ENCODE measurements around the gene GPX1.
"Not testable (repeated sequence)": the region's sequence is repeated elsewhere in the genome, so short reads cannot be mapped to it uniquely, and the experiment has no call there.

The GPX1 gene

GRCh38 chr3:49357443-49358216, 523 bp downstream of the GPX1 start:
- 6 to 9% methylated on average over 32 to 52 of the region's 63 CpGs for WGBS, 2 experiments (ENCODE audit: insufficient coverage in 2 of 2)
- H3K9me3 ChIP-seq (ENCODE audit: control insufficient read depth, low read length), result not testable (repeated sequence)
- H3K4me3 ChIP-seq (ENCODE audit: extremely low read depth, insufficient read depth, low read length, poor library complexity, severe bottlenecking), result peak overlapping the region; percentile 66
- H3K27ac ChIP-seq (ENCODE audit: low read depth, low read length, severe bottlenecking), result peak overlapping the region; percentile 92
- H3K36me3 ChIP-seq (ENCODE audit: control insufficient read depth, insufficient read depth, low read length), result peaks cover 66% of the 10 kb centered on the region
- peaks cover 19% of the 10 kb centered on the region for H3K4me1 ChIP-seq (ENCODE audit: control insufficient read depth, insufficient read depth, low read length, poor library complexity, severe bottlenecking)

GRCh38 chr3:49357095-49357442, 1.1 kb downstream of the GPX1 start:
- H3K9me3 ChIP-seq (ENCODE audit: control insufficient read depth, low read length); H3K27ac ChIP-seq (ENCODE audit: low read depth, low read length, severe bottlenecking): not testable (repeated sequence)
- Histone ChIP-seq H3K36me3 (ENCODE audit: control insufficient read depth, insufficient read depth, low read length) (peaks cover 61% of the 10 kb centered on the region), H3K4me3 (ENCODE audit: extremely low read depth, insufficient read depth, low read length, poor library complexity, severe bottlenecking) (peak overlapping the region; percentile 66), H3K4me1 (ENCODE audit: control insufficient read depth, insufficient read depth, low read length, poor library complexity, severe bottlenecking) (peaks cover 24% of the 10 kb centered on the region)
- WGBS, 2 experiments (ENCODE audit: insufficient coverage in 2 of 2), result 100% methylated on average over 2 of the region's 10 CpGs; no CpG with 5 or more reads in 1 of the 2 experiments

- WGBS, 2 experiments (ENCODE audit: insufficient coverage in 2 of 2), result 93 to 94% methylated on average over 4 of the region's 5 CpGs
- peak overlapping the region; percentile 10 for H3K27ac ChIP-seq (ENCODE audit: low read depth, low read length, severe bottlenecking)
These were observed 5.2 kb downstream of the GPX1 start for GRCh38 chr3:49352890-49353421.

GRCh38 chr3:49352281-49352680, 5.9 kb downstream of the GPX1 start:
- 90 to 94% methylated on average over 1 to 2 of the region's 2 CpGs for WGBS, 2 experiments (ENCODE audit: insufficient coverage in 2 of 2)
- peaks cover 13% of the 10 kb centered on the region for H3K4me1 ChIP-seq (ENCODE audit: control insufficient read depth, insufficient read depth, low read length, poor library complexity, severe bottlenecking)
- H3K9me3 ChIP-seq (ENCODE audit: control insufficient read depth, low read length), result no peaks in the 10 kb centered on the region
- peak overlapping the region; percentile 49 for H3K27ac ChIP-seq (ENCODE audit: low read depth, low read length, severe bottlenecking)
- no peak overlapping the region for H3K4me3 ChIP-seq (ENCODE audit: extremely low read depth, insufficient read depth, low read length, poor library complexity, severe bottlenecking)
- peaks cover 27% of the 10 kb centered on the region for H3K36me3 ChIP-seq (ENCODE audit: control insufficient read depth, insufficient read depth, low read length)

More at GRCh38 chr3:49352890-49353421, 5.2 kb downstream of the GPX1 start:
- Histone ChIP-seq H3K36me3 (ENCODE audit: control insufficient read depth, insufficient read depth, low read length) (peaks cover 30% of the 10 kb centered on the region), H3K4me1 (ENCODE audit: control insufficient read depth, insufficient read depth, low read length, poor library complexity, severe bottlenecking) (peaks cover 13% of the 10 kb centered on the region), H3K9me3 (ENCODE audit: control insufficient read depth, low read length) (no peaks in the 10 kb centered on the region), H3K4me3 (ENCODE audit: extremely low read depth, insufficient read depth, low read length, poor library complexity, severe bottlenecking) (no peak overlapping the region)

- H3K9me3 ChIP-seq (ENCODE audit: control insufficient read depth, low read length), result no peaks in the 10 kb centered on the region
- peaks cover 20% of the 10 kb centered on the region for H3K36me3 ChIP-seq (ENCODE audit: control insufficient read depth, insufficient read depth, low read length)
- no peak overlapping the region for H3K4me3 ChIP-seq (ENCODE audit: extremely low read depth, insufficient read depth, low read length, poor library complexity, severe bottlenecking)
- H3K4me1 ChIP-seq (ENCODE audit: control insufficient read depth, insufficient read depth, low read length, poor library complexity, severe bottlenecking), result peaks cover 13% of the 10 kb centered on the region
- 100% methylated on average over 1 of the region's 1 CpG for WGBS, 2 experiments (ENCODE audit: insufficient coverage in 2 of 2)
- peak overlapping the region; percentile 49 for H3K27ac ChIP-seq (ENCODE audit: low read depth, low read length, severe bottlenecking)
These were observed 6.6 kb downstream of the GPX1 start for GRCh38 chr3:49351521-49352011.

GRCh38 chr3:49349348-49350114, 8.6 kb downstream of the GPX1 start:
- peak overlapping the region; percentile 23 for H3K27ac ChIP-seq (ENCODE audit: low read depth, low read length, severe bottlenecking)
- no peak overlapping the region for H3K4me3 ChIP-seq (ENCODE audit: extremely low read depth, insufficient read depth, low read length, poor library complexity, severe bottlenecking)
- peaks cover under 1% of the 10 kb centered on the region for H3K36me3 ChIP-seq (ENCODE audit: control insufficient read depth, insufficient read depth, low read length)
- WGBS, 2 experiments (ENCODE audit: insufficient coverage in 2 of 2), result 79 to 83% methylated on average over 2 to 3 of the region's 3 CpGs
- no peaks in the 10 kb centered on the region for H3K9me3 ChIP-seq (ENCODE audit: control insufficient read depth, low read length)
- H3K4me1 ChIP-seq (ENCODE audit: control insufficient read depth, insufficient read depth, low read length, poor library complexity, severe bottlenecking), result peaks cover 20% of the 10 kb centered on the region

GRCh38 chr3:49348361-49348760, 9.8 kb downstream of the GPX1 start:
- H3K36me3 ChIP-seq (ENCODE audit: control insufficient read depth, insufficient read depth, low read length); H3K4me3 ChIP-seq (ENCODE audit: extremely low read depth, insufficient read depth, low read length, poor library complexity, severe bottlenecking); H3K9me3 ChIP-seq (ENCODE audit: control insufficient read depth, low read length); H3K27ac ChIP-seq (ENCODE audit: low read depth, low read length, severe bottlenecking): not testable (repeated sequence)
- H3K4me1 ChIP-seq (ENCODE audit: control insufficient read depth, insufficient read depth, low read length, poor library complexity, severe bottlenecking), result peaks cover 20% of the 10 kb centered on the region
- 72 to 78% methylated on average over 1 to 4 of the region's 12 CpGs for WGBS, 2 experiments (ENCODE audit: insufficient coverage in 2 of 2)

GRCh38 chr3:49346797-49347251, 11.3 kb downstream of the GPX1 start:
- Histone ChIP-seq H3K9me3 (ENCODE audit: control insufficient read depth, low read length) (no peaks in the 10 kb centered on the region), H3K4me3 (ENCODE audit: extremely low read depth, insufficient read depth, low read length, poor library complexity, severe bottlenecking) (no peak overlapping the region), H3K4me1 (ENCODE audit: control insufficient read depth, insufficient read depth, low read length, poor library complexity, severe bottlenecking) (peaks cover 13% of the 10 kb centered on the region), H3K36me3 (ENCODE audit: control insufficient read depth, insufficient read depth, low read length) (no peaks in the 10 kb centered on the region), H3K27ac (ENCODE audit: low read depth, low read length, severe bottlenecking) (no peak overlapping the region)
- WGBS, 2 experiments (ENCODE audit: insufficient coverage in 2 of 2), result 94 to 100% methylated on average over 3 to 4 of the region's 6 CpGs

GRCh38 chr3:49343163-49343562, 15.0 kb downstream of the GPX1 start:
- H3K27ac ChIP-seq (ENCODE audit: low read depth, low read length, severe bottlenecking), result no peak overlapping the region
- no peaks in the 10 kb centered on the region for H3K36me3 ChIP-seq (ENCODE audit: control insufficient read depth, insufficient read depth, low read length)
- no peaks in the 10 kb centered on the region for H3K9me3 ChIP-seq (ENCODE audit: control insufficient read depth, low read length)
- H3K4me1 ChIP-seq (ENCODE audit: control insufficient read depth, insufficient read depth, low read length, poor library complexity, severe bottlenecking), result peaks cover 13% of the 10 kb centered on the region
- 94 to 100% methylated on average over 2 to 3 of the region's 3 CpGs for WGBS, 2 experiments (ENCODE audit: insufficient coverage in 2 of 2)
- H3K4me3 ChIP-seq (ENCODE audit: extremely low read depth, insufficient read depth, low read length, poor library complexity, severe bottlenecking), result no peak overlapping the region

GRCh38 chr3:49341996-49342395, 16.2 kb downstream of the GPX1 start:
- no peaks in the 10 kb centered on the region for H3K9me3 ChIP-seq (ENCODE audit: control insufficient read depth, low read length)
- no peak overlapping the region for H3K27ac ChIP-seq (ENCODE audit: low read depth, low read length, severe bottlenecking)
- WGBS, 2 experiments (ENCODE audit: insufficient coverage in 2 of 2), result 96 to 100% methylated on average over 2 of the region's 6 CpGs
- H3K4me3 ChIP-seq (ENCODE audit: extremely low read depth, insufficient read depth, low read length, poor library complexity, severe bottlenecking), result no peak overlapping the region
- peaks cover 6% of the 10 kb centered on the region for H3K36me3 ChIP-seq (ENCODE audit: control insufficient read depth, insufficient read depth, low read length)
- H3K4me1 ChIP-seq (ENCODE audit: control insufficient read depth, insufficient read depth, low read length, poor library complexity, severe bottlenecking), result peaks cover 13% of the 10 kb centered on the region
